Esophagus squamous epithelium (tissue), 4 donors: ENCODE measurements around the gene GRAMD2B.

Source experiments
- POLR2A ChIP-seq, 4 donors: fragments of 450-650 bp; IDR thresholded peaks; one replicate each; pipeline ENCODE4 v1.6.1; 2017; ENCODE audit warnings: antibody characterized with exemption in 4 of 4, mild to moderate bottlenecking in 4 of 4, moderate library complexity in 3 of 4
- TF ChIP-seq, protein P1 (sequence below), 6 experiments: fragments of 450-650 bp in 4 of 6; fragments of 200-600 bp in 2 of 6; sonication (generic) in 2 of 6; IDR thresholded peaks; one replicate each; pipeline ENCODE4 v1.5.1; 2016 to 2019; ENCODE audit warnings: antibody characterized with exemption in 6 of 6, mild to moderate bottlenecking in 4 of 6, moderate library complexity in 4 of 6

DNA sequence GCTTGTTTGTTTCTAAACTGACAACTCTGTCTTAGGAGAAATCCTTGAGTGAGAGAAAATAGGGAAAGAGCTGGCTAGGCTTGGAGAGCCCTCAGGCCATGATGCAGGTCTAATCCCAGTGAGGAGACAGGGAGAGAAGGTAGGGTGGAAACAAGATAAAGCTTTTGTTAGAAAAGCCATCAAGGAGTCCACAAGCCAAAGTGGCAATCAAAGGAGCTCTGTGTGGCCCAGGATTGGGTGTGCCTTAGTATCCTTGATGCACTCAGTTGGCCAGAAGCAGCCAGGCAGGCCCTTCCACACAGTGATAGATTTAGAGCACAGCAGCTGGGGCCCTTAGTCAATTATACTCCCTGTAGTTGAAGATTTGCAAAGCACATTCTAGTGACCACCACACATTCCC lies 97.9 kb downstream of the GRAMD2B start:
- TF ChIP-seq, protein P1, sequence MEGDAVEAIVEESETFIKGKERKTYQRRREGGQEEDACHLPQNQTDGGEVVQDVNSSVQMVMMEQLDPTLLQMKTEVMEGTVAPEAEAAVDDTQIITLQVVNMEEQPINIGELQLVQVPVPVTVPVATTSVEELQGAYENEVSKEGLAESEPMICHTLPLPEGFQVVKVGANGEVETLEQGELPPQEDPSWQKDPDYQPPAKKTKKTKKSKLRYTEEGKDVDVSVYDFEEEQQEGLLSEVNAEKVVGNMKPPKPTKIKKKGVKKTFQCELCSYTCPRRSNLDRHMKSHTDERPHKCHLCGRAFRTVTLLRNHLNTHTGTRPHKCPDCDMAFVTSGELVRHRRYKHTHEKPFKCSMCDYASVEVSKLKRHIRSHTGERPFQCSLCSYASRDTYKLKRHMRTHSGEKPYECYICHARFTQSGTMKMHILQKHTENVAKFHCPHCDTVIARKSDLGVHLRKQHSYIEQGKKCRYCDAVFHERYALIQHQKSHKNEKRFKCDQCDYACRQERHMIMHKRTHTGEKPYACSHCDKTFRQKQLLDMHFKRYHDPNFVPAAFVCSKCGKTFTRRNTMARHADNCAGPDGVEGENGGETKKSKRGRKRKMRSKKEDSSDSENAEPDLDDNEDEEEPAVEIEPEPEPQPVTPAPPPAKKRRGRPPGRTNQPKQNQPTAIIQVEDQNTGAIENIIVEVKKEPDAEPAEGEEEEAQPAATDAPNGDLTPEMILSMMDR (IDR thresholded peaks at IDR 0.05), result no peak
- TF ChIP-seq POLR2A (IDR thresholded peaks at IDR 0.05), result no peak
